Activated T-cell treated with anti-CD3 and anti-CD28 coated beads, Interleukin-2, amount 50 U/mL, for 24 hours (primary cell): ENCODE measurements around the gene DNAJA1.

Experiments
- DNase-seq: peaks from one replicate; pipeline ENCODE4 v3.0.0-alpha.2; 2020
- H3K27ac Mint-ChIP-seq: 2 replicates; pipeline ENCODE4 v1.8.0; 2020; ENCODE audit warnings: mild to moderate bottlenecking, mixed read lengths
- H3K27me3 Mint-ChIP-seq: 2 replicates; pipeline ENCODE4 v1.8.0; 2020; ENCODE audit warnings: mixed read lengths
- H3K36me3 Mint-ChIP-seq: 2 replicates; pipeline ENCODE4 v1.8.0; 2020; ENCODE audit warnings: low read depth, mixed read lengths
- H3K4me1 Mint-ChIP-seq: 2 replicates; pipeline ENCODE4 v1.8.0; 2020; ENCODE audit warnings: low read depth, mixed read lengths
- H3K4me3 Mint-ChIP-seq: 2 replicates; pipeline ENCODE4 v1.8.0; 2020; ENCODE audit warnings: mild to moderate bottlenecking, moderate library complexity, mixed read lengths
- H3K9me3 Mint-ChIP-seq: 2 replicates; pipeline ENCODE4 v1.8.0; 2020; ENCODE audit warnings: mixed read lengths

Gene DNAJA1

GRCh38 chr9:33044162-33044673 lies 19.1 kb downstream of the DNAJA1 start:
- Mint-ChIP-seq H3K4me3 (peak overlapping the region; percentile 73), H3K27ac (peak overlapping the region; percentile 77), H3K36me3 (peaks cover 63% of the 10 kb centered on the region), H3K4me1 (peaks cover 22% of the 10 kb centered on the region), H3K27me3 (no peaks in the 10 kb centered on the region), H3K9me3 (no peaks in the 10 kb centered on the region)
- DNase-seq: peak; percentile 69

GRCh38 chr9:33044677-33045282 lies 19.7 kb downstream of the DNAJA1 start:
- Mint-ChIP-seq H3K27ac (peak overlapping the region; percentile 77), H3K36me3 (peaks cover 63% of the 10 kb centered on the region), H3K4me1 (peaks cover 27% of the 10 kb centered on the region)

GRCh38 chr9:33046061-33046460 lies 21.0 kb downstream of the DNAJA1 start:
- Mint-ChIP-seq H3K27me3 (no peaks in the 10 kb centered on the region), H3K27ac (peak overlapping the region; percentile 42), H3K36me3 (peaks cover 58% of the 10 kb centered on the region), H3K4me3 (no peak overlapping the region), H3K9me3 (no peaks in the 10 kb centered on the region), H3K4me1 (peaks cover 32% of the 10 kb centered on the region)
- no peak for DNase-seq

More at GRCh38 chr9:33044677-33045282, 19.7 kb downstream of the DNAJA1 start:
- Mint-ChIP-seq H3K4me3 (peak overlapping the region; percentile 73), H3K9me3 (no peaks in the 10 kb centered on the region), H3K27me3 (no peaks in the 10 kb centered on the region)
- DNase-seq: no peak

GRCh38 chr9:33048054-33048465 lies 23.0 kb downstream of the DNAJA1 start:
- no peak for DNase-seq
- peaks cover 32% of the 10 kb centered on the region for H3K4me1 Mint-ChIP-seq
- peaks cover 75% of the 10 kb centered on the region for H3K36me3 Mint-ChIP-seq
- H3K27me3 Mint-ChIP-seq: no peaks in the 10 kb centered on the region
- H3K4me3 Mint-ChIP-seq: no peak overlapping the region
- peak overlapping the region; percentile 23 for H3K27ac Mint-ChIP-seq
- H3K9me3 Mint-ChIP-seq: no peaks in the 10 kb centered on the region

- Mint-ChIP-seq H3K4me3 (no peak overlapping the region), H3K36me3 (peaks cover 90% of the 10 kb centered on the region), H3K27ac (peak overlapping the region; percentile 88), H3K27me3 (no peaks in the 10 kb centered on the region), H3K9me3 (no peaks in the 10 kb centered on the region), H3K4me1 (peaks cover 18% of the 10 kb centered on the region)
- DNase-seq: no peak
Observed at GRCh38 chr9:33049680-33050361, 24.7 kb downstream of the DNAJA1 start.

GRCh38 chr9:33051144-33051543 lies 26.1 kb downstream of the DNAJA1 start:
- DNase-seq: no peak
- H3K36me3 Mint-ChIP-seq: peaks cover 88% of the 10 kb centered on the region
- H3K27me3 Mint-ChIP-seq: no peaks in the 10 kb centered on the region
- no peaks in the 10 kb centered on the region for H3K9me3 Mint-ChIP-seq
- no peak overlapping the region for H3K4me3 Mint-ChIP-seq
- H3K27ac Mint-ChIP-seq: peak overlapping the region; percentile 37
- H3K4me1 Mint-ChIP-seq: peaks cover 15% of the 10 kb centered on the region

GRCh38 chr9:33065157-33066076 lies 40.3 kb downstream of the DNAJA1 start:
- H3K4me1 Mint-ChIP-seq: peaks cover 15% of the 10 kb centered on the region

GRCh38 chr9:33068991-33069390 lies 43.9 kb downstream of the DNAJA1 start:
- no peak overlapping the region for H3K4me3 Mint-ChIP-seq
- H3K9me3 Mint-ChIP-seq: no peaks in the 10 kb centered on the region
- DNase-seq: no peak
- peaks cover 40% of the 10 kb centered on the region for H3K4me1 Mint-ChIP-seq
- H3K27ac Mint-ChIP-seq: peak overlapping the region; percentile 29
- peaks cover 93% of the 10 kb centered on the region for H3K36me3 Mint-ChIP-seq
- no peaks in the 10 kb centered on the region for H3K27me3 Mint-ChIP-seq

More at GRCh38 chr9:33065157-33066076, 40.3 kb downstream of the DNAJA1 start:
- no peaks in the 10 kb centered on the region for H3K9me3 Mint-ChIP-seq
- H3K27me3 Mint-ChIP-seq: no peaks in the 10 kb centered on the region
- H3K4me3 Mint-ChIP-seq: no peak overlapping the region
- peaks cover 91% of the 10 kb centered on the region for H3K36me3 Mint-ChIP-seq
- no peak for DNase-seq
- peak overlapping the region; percentile 63 for H3K27ac Mint-ChIP-seq

GRCh38 chr9:33076046-33077004 lies 51.3 kb downstream of the DNAJA1 start, which contains the start of gene SMU1:
Gene SMU1 (minus strand): TSS chr9:33076674. CDS start chr9:33076608, 66 bp downstream.
- DNase-seq: peak; percentile 94
- peak within 1 kb of the TSS; percentile 99 for H3K27ac Mint-ChIP-seq
- H3K36me3 Mint-ChIP-seq: peaks cover 44% of the 10 kb centered on the region
- H3K4me1 Mint-ChIP-seq: peaks cover 49% of the 10 kb centered on the region
- no peaks in the 10 kb centered on the region for H3K27me3 Mint-ChIP-seq
- H3K4me3 Mint-ChIP-seq: peak within 1 kb of the TSS; percentile 99
- H3K9me3 Mint-ChIP-seq: no peaks in the 10 kb centered on the region

GRCh38 chr9:33080534-33080933 lies 55.5 kb downstream of the DNAJA1 start:
- no peak for DNase-seq

GRCh38 chr9:33081128-33081851 lies 56.2 kb downstream of the DNAJA1 start:
- H3K27ac Mint-ChIP-seq: no peak overlapping the region
- peaks cover 20% of the 10 kb centered on the region for H3K4me1 Mint-ChIP-seq
- no peaks in the 10 kb centered on the region for H3K9me3 Mint-ChIP-seq
- no peaks in the 10 kb centered on the region for H3K27me3 Mint-ChIP-seq
- H3K4me3 Mint-ChIP-seq: no peak overlapping the region
- peaks cover 2% of the 10 kb centered on the region for H3K36me3 Mint-ChIP-seq
- DNase-seq: peak; percentile 59

More at GRCh38 chr9:33080534-33080933, 55.5 kb downstream of the DNAJA1 start:
- H3K27me3 Mint-ChIP-seq: no peaks in the 10 kb centered on the region
- no peaks in the 10 kb centered on the region for H3K9me3 Mint-ChIP-seq
- no peak overlapping the region for H3K4me3 Mint-ChIP-seq
- peaks cover 22% of the 10 kb centered on the region for H3K4me1 Mint-ChIP-seq
- H3K27ac Mint-ChIP-seq: no peak overlapping the region
- H3K36me3 Mint-ChIP-seq: peaks cover 8% of the 10 kb centered on the region

GRCh38 chr9:33082128-33082527 lies 57.1 kb downstream of the DNAJA1 start:
- Mint-ChIP-seq H3K4me1 (peaks cover 17% of the 10 kb centered on the region), H3K27me3 (no peaks in the 10 kb centered on the region), H3K4me3 (peak overlapping the region; percentile 5), H3K36me3 (no peaks in the 10 kb centered on the region), H3K9me3 (no peaks in the 10 kb centered on the region), H3K27ac (peak overlapping the region; percentile 85)
- no peak for DNase-seq
